Activated T-cell treated with anti-CD3 and anti-CD28 coated beads, Interleukin-2, amount 50 U/mL, for 48 hours (primary cell): Measurements from ENCODE around the gene FOXD2.
"Not testable (repeated sequence)": the region's sequence is repeated elsewhere in the genome, so short reads cannot be mapped to it uniquely, and the experiment has no call there.

Source experiments
- DNase-seq, 2 experiments: peaks; one replicate each; pipeline ENCODE4 v3.0.0-alpha.2; 2020

FOXD2 gene

DNA sequence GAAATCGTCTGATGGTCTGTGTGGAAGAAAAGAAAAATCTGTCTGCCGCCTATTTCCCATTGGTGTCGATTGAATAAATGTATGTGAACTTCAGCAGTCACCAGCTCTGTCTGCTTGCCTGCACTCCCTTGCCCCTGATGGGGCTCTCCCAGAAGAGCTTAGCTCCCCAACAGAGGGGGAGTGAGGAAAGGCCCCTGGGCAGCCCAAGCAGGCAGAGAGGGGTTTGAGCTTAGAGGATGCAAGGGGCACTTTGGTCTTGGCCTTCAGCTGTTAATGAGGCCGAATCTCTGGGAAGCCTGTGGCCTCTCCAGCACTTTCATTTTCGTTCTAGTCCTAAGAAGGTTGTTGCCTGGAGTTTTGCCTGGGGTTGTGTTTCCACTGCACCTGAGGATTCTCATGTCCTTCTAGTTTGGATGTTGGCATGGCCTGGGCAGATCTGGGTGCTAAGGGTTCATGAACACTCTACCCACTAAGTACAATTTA is 2.8 kb downstream of the FOXD2 start:
- no peak for DNase-seq

DNA sequence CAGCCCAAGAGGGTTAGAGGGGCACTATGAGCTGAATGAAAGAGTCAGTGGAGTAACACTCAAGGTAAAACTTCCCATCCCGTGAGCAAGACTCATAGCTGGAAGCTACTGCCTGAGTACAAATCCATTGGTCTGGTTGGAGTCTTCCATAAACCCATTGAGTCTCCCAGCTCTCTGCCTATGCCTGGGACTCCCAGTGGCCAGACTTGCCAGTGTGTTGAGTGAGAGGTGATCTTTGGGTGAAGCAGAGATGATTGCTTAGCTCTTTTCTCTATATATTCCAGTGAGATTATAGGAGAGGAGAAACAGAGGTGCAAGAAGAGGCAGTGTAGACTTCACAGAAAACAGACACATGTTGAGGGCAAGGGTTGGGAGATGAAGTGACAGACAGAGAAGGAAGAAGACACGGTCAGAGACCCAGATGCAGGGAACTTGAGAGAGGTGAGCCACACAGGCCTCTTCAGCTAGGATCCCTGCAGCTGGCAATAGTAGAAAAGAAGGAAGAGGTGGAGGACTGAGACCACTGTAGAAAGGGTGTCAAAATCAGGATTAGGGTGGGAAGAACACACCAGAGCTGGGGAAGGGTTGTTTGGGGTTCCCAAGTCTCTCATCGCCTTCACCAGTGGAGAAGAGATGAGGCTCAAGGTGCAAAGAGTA is 3.7 kb downstream of the FOXD2 start:
- no peak for DNase-seq

DNA sequence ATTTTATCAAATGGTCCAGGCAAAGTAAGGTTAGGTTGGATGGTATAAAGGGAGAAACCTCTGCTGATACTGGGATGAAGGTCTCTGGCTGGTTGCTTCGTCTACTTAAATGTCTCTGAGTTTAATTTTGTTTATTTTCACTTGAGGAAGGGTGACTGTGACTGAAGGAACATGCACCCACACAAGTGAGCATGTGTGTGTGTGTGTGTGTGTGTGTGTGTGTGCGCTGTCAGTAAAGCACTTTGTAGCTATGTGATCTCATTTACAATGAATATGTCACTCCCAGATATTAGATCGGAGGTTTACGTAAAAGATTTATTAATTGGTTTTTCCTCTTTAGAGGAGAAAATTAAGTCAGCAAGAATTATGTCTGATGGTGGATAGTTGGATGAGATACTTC is 4.4 kb downstream of the FOXD2 start:
- DNase-seq = no peak

DNA sequence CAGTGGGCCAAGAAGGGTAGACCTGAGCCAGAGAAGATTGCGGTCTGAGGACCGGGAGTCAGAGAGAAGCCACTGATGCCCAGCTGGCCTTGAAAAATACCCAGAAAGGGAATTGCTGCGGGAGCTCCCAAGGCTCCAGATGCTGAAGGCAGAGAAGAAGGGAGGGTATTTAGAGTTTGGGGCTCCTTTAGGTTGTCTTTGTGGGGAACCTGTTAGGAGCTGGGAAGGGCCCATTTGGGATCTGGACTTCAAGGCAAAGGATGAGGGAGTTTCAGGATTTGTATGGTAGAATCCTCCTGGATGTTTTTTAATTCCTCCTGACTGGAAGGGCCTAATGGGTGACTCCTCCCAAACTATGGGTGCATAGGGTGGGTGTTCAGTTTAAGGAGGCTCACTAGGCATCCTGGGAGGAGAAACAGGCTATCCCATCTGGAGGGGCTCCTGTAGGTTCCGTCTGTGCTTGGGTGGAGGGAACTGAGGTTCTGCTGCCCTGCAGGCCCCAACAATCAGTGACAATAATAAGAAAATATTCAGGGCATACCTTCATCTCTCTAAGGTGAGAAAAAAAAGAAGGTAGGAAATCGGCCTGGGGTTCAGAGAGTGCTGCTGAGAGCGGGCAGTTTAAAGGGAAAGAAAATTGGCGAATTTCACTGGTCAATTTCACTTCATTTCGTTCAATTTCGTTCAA is 5.1 kb downstream of the FOXD2 start:
- DNase-seq = no peak

DNA sequence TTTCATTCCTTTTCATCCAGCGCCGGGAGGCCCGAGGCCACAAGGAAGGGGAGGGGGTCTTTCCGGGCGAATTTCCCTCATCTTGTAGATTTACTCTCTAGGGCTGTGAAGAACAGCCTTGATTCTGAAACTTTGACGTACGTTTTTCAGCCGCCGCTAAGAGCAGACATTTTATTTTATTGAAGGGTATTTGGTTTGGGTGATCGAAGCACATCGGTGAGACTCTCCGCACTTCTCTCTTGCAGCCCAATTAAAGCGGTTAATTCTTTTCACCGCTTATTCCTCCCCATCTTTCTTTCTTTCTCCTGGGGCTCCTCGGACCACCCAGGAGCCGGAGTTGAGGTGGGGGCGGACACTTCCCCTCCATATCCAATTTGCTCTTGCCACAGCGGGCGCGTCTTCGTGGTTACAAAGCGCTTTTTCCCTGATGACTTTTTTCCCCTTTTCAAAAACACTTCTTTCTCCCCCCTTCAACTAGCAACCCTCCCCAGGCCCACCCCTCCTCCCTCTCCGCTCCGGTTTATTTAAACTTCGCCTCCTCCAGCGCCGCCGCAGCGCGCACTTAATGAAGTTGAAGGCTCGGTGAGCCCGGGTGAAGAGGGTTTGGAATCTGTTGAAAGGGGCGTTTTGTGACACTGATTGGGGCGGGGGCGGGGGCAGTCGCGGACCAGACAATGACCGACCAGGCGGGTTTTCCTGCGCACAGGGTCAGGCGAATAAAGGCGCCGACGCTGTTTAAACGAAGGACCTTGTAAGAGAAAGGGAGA is 5.9 kb downstream of the FOXD2 start:
- DNase-seq = no peak

DNA sequence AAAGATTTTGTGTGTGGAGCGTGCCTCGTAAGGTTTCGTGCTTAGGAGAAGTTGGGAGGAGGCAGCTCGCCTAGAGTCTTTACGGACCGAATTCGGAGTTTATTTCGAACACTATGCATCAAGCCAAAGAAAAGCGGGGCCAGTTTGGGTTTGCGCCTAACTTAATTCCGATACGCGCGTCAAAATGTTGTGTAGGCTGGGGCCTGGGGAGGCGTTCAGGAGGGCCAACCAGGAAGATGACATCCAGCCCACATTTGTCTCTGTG is 6.4 kb downstream of the FOXD2 start:
- DNase-seq = no peak

DNA sequence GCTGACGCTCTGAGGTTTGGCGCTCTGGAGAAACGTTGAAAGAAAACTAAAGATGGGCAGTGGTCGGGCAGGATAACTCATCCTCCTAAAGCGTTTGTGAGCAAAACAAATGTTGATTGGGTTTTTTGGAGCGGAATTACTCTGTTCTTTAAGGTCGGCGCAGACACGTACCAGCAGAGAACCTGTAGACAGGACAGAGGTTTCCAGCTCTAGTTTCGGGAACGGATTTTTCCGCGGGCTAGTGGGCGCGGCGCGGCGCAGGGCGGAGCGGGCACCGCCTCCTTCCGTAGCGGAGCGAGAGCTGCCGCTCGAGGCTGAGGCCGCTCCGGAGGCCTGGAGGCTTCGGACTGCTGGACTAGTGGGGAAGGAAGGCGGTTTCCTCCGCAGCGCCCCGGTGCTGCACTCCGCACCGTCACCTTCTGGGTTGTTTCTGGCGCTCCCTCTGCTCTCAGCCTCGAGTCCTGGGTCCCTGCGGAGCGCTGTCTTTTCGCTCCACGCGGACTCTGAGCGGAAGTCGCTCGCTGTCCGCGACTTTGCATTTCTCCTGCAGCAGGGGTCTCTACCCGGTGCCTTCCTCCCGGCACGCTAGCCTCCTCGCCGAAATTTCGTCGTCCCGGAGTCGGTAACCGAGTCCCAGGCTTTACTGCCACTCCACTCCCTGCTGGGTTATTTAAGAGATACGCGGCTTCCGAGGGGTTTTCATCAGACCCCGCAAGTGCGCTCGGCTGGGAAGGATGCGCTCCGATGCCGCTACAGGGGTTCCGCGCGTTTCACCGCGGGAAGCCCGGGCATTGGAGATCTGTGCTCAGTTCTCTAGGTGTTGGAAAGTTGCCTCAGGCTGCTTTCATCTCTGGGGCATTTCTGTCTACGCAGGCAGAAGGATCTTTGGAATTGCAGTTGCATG is 7.0 kb downstream of the FOXD2 start:
- DNase-seq = peak; percentile 55 to 65

DNA sequence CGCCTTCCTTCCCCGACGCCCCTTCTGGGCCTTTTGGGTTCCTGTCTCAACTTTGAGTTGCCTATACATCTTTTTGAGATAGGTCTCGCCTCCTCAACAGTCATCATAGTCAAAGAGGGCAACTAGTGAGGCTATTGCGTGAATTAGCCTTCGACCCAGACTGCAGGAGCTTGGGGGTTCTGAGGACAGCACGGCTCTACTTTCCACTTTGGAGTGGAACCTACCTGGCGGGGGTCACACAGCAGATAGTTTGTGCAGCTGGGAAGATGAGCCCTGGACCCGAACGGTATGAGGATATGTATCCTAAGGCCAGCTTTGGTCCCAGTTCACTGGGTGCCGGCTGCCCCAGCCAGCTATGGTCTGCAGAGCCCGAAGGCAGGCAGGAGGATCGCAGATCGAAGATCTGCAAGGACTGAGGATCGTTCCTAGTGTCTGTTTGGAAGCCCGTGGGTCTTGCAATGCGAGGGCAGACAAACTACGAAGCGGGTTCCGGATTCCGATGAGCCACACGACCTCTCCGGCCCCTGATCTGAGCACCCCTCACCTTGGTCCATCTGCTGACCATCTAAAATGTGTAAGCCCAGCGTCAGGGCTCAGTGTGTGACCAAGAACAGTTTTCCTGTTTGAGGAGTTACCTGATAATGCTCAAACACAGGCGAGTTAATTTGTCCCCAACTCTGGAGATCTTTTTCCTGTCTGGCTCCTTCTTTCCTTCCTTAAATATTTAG is 8.1 kb downstream of the FOXD2 start:
- DNase-seq = no peak

DNA sequence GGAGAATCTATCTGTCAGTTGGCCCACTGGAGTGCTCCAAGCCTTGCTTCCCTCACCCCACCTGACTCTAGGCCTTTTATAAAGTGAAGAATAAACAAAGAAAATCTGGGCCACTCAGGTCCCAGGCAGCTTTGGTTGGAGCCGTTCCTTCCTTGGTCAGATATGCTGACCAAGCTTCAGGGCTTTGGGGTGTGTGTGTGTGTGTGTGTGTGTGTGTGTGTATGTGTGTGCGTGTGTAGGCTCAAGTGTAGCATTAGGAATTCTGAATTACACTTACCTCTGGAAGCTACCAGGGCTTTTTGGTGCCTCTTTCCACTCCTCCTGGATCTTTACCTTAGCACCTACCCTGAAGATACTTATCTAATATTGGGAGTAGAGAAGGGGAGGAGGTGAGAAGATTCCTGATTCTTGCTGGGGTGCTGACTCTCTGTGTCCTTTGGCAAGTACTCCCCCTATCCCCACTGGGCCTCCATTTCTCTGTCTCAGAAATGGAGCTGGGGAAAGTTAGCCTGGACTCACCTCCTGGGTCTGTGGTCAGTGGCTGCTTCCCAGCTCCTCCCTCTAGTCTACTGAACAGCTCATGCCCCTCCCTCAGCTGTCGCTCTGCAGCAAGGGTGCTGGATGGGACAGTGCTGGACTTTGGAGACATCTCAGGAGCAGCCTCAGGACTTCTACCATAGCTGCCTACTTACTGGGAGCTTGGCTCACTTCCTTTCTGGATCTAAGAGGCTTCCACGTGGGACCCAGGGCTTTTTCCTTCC is 10.8 kb downstream of the FOXD2 start:
- DNase-seq = no peak

DNA sequence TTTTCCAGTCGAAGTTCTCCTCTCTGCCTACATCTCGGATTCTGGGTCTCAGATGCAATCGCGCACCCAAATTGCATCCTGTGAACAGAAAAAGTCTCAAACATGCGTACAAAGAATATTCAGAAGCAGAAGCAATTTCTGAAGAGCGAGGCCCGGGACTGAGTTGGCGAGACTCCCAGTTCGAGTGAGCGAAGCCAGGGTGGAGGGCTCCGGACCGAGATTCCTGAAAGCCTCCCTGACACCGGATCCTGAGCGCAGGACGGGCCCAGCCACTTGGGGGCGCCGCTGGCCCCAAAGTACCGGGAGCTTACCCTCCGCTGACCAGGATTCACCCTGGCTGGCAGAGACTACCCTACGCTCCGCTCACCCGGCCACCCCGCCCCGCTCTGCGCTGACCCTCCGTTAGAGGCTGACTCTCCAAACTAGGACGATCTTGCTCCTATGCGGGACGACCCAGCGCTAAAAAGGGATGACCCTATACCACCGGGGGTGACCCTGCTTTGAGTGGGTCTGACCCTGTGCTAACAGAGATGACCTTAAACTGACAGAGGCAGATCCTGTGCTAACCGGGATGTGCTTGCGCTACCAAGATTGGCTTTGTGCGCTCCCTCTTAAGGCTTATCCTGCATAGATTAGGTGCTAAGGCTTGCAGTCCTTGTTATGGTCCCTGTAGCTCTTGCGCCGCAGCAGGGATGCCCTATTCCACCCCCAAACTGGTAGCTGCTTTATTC is 12.1 kb downstream of the FOXD2 start:
- DNase-seq = peak in 1 of 2 experiments; percentile 50

DNA sequence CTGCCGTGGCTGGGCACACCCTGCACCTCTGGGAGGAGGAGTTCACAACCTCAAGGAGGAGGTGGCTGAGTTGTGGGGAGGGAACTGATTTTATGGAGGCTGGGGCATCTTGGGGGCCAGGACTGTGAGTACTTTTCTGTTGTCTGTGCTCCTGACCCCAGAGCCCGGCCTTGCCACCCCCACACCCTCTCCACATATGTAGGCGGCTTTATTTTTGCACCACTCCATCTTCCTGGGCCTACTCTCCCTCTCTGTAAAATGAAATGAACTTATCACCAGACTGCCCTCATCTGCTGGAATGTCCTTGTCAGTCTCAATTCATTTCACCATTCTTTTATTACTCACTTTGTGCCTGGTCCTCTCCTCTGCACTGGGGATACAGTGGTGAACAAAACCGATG is 12.8 kb downstream of the FOXD2 start:
- DNase-seq = no peak

DNA sequence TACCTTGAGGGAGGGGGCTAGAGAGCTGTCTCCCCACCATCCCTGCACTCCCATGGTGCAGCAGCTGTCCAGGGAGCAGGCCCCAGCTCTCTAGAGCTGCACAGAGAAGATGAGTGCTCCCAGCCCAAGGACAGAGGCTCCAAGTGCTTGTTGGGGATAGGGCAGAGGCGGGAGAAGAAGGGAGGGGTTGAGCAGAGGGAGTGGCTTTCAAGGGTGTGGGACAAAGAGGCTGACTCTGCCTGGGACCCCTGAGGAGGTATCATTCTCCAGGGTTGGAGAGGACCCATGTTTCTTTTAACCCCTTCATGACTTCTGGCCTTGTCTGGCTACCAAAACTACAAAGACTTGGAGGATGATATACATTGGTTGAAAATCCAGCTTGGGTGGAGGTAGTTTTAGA is 14.6 kb downstream of the FOXD2 start:
- DNase-seq = no peak

DNA sequence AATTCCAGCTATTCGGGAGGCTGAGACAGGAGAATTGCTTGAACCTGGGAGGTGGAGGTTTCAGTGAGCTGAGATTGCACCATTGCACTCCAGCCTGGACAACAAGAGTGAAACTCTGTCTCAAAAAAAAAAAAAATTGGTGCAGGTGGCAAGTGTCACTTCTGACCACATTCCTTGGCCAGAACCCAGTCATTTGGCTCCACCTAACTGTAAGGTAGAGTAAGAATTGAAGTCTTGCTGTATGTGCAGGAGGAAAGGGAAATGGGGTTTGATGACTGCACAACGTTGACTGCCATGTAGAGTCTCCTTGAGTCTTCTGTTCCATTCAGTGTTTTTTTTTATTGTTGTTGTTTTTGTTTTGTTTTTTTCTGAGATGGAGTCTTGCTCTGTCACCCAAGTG is 16.1 kb downstream of the FOXD2 start:
- not testable (repeated sequence) for DNase-seq

DNA sequence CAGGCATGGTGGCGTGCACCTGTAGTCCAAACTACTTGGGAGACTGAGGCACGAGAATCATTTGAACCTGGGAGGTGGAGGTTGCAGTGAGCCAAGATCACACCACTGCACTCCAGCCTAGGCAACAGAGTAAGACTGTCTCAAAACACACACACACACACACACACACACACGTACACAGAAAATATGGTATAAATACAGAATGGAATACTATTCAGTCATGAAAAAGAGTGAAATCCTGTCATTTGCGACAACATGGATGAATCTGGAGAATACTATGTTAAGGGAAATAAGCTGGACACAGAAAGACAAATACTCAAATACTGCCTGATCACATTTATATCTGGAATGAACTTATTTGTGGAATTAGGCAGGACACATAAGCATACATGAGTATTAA is 18.4 kb downstream of the FOXD2 start:
- no peak for DNase-seq

DNA sequence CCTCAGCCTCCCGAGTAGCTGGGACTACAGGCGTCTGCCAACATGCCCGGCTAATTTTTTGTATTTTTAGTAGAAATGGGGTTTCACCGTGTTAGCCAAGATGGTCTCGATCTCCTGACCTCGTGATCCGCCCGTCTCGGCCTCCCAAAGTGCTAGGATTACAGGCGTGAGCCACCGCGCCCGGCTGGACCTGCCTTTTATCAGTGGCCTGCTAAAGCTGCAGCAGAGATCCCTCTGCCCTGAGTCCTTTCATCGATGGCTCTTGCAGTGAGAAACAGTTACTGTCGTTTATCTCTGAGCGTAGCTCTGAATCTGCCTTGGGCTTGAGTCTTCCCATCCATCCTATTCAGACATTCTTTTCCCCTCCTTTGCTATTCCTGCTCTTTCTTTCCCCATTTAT is 19.7 kb downstream of the FOXD2 start:
- DNase-seq = not testable (repeated sequence)

DNA sequence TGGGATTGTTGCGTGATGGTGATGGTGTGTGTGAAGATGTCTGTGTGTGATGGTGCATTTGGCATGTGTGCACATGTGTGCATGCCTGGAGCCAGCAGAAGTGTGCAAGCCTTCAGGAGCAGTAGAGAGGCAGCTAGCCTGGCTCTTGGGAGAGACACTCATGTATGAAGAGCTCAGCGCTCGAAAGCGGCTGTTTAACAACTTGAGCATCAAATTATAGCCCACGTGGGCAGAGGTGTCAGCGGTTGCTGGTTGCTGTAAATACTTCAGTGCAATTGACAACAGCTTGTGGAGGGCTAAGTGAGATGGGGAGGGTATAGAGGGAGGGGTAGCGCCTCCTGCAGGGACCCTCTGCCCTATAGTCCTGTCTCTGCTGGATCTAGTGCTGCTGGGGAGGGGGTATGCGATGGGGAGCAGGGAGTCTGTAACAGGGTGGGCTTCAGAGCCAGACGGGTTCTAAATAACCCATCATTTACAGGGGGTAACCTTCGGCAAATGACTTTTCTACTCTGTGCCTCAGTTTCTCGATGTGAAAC is 21.5 kb downstream of the FOXD2 start:
- no peak for DNase-seq

DNA sequence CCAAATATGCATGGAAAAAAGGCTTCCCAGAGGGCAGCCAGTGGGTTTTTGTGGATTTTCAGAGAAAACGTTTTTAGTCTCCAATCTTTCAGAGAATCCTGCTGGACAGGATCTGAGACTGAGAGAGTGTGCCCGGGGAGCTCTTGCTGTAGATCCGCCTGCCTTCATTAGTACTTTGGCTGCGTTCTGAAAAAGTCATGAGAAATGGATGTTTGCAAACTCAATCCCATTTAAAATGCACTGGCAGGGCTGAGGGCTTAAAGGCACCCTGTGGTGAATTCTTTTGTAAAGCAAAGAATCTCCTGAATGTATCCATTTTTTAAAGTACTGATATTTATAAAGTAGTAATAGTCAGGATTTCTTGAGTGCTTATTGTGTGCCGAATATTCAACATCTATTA is 22.2 kb downstream of the FOXD2 start:
- DNase-seq = no peak

DNA sequence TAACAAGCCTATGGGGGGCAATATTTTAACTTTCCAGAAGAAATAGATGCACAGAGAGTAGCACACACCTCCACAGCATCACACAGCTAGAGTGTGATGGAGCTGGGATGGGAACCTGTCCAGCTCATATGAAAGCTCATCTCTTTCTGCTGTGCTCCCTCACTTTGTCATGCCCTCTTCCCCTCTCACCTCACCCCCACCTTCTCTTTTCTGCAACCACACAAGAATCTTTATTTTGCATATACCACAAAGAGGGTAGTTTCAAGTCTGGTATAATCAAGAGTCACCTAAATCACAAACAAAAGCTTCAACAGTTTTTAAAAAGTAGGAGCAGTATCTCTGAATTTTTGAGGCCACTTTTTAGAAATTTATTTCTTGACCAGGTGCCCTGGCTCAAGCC is 22.6 kb downstream of the FOXD2 start:
- no peak for DNase-seq

DNA sequence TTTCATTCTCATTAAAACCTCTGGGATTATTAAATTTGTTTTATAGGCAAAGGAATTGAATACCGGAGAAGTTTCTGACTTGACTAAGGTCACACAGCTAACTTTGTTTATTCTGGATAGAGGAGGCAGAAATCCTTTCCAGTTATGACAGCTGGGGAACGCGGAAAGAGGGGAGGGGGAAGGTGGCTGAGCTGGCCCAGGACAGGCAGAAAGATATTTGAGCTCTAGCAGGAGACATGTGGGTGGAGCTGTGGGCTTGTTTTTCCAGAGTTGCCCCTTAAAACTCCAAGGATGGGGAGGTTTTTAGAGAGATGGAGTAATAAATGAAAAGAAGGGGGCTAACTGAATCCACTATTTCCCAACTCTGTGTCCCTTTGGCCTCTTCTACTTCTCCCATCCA is 27.8 kb downstream of the FOXD2 start:
- DNase-seq = no peak

DNA sequence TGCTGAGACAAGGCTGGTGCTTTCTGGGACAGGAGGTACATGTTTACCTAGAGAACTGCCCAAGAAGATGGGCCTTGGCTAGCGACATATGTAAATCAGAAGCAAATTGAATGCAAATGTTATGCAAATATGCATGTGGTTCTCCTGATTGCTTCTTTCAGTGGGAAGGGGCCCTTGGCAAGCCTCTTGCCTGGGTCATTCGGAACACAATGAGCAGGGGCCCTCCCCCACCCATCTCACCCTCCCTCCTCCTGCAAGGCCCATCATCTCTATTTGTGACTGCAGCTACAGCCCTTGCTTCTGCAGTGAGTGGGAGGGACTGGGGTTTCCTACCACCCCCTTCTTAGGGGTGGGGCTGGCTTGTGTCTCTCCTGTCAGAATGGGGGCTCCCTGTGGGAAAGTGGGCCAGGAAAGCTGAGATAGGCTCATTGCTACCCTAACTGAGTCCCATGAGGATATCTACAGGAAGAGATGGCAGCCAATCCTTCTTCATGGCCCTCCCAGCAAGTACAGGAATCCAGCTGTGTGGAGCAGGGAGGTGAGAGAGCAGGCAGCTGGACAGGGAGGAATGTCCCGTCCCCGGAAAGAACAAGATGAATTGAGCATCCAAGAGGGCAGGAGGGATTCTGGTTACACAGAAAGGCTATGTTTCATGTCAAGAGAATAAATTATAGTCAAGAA is 31.0 kb downstream of the FOXD2 start:
- no peak for DNase-seq
